Neutrophil (primary cell): ENCODE results near the gene MYO3B.

Experiments used
- H3K27ac ChIP-seq: fragments of 200-600 bp; sonication (generic); 2 replicates; pipeline ENCODE4 v1.5.1; 2016; ENCODE audit warnings: mild to moderate bottlenecking, moderate library complexity
- H3K27me3 ChIP-seq: fragments of 200-600 bp; sonication (generic); 2 replicates; pipeline ENCODE4 v1.6.0; 2016; ENCODE audit warnings: mild to moderate bottlenecking
- H3K36me3 ChIP-seq: fragments of 200-600 bp; sonication (generic); 2 replicates; pipeline ENCODE4 v1.5.1; 2017
- H3K4me1 ChIP-seq, 2 experiments: fragments of 200-600 bp in 1 of 2; sonication (generic) in 1 of 2; 1 replicate in 1 of 2; 2 replicates in 1 of 2; pipeline versions ENCODE4 v1.5.1 to v1.6.1; 2013 to 2016; ENCODE audit warnings: low read depth in 1 of 2, low read length in 1 of 2, mild to moderate bottlenecking in 1 of 2, moderate library complexity in 1 of 2; ENCODE audit not compliant: control insufficient read depth in 1 of 2, insufficient read depth in 1 of 2
- H3K4me3 ChIP-seq, 2 experiments: fragments of 200-600 bp in 1 of 2; sonication (generic) in 1 of 2; 1 replicate in 1 of 2; 2 replicates in 1 of 2; pipeline ENCODE4 v1.5.1; 2013 to 2016; ENCODE audit warnings: low read depth in 1 of 2, low read length in 1 of 2, mild to moderate bottlenecking in 1 of 2, moderate library complexity in 1 of 2
- H3K9me3 ChIP-seq: fragments of 200-600 bp; sonication (generic); 2 replicates; pipeline ENCODE4 v1.5.1; 2016
- CTCF ChIP-seq: fragments of 200-600 bp; sonication (generic); IDR thresholded peaks from 2 replicates; pipeline ENCODE4 v1.5.1; 2016; ENCODE audit warnings: antibody characterized with exemption

The MYO3B gene

GRCh38 chr2:170554278-170554955 lies 376.5 kb downstream of the MYO3B start:
- Histone ChIP-seq H3K36me3 (no peaks in the 10 kb centered on the region), H3K4me1 (no peaks in the 10 kb centered on the region)
- TF ChIP-seq CTCF = no peak

GRCh38 chr2:170562928-170563327 lies 385.0 kb downstream of the MYO3B start:
- H3K9me3 ChIP-seq = no peaks in the 10 kb centered on the region
- no peaks in the 10 kb centered on the region for H3K4me1 ChIP-seq
- H3K4me3 ChIP-seq = no peak overlapping the region
- H3K36me3 ChIP-seq = no peaks in the 10 kb centered on the region
- no peak overlapping the region for H3K27ac ChIP-seq
- no peak for TF ChIP-seq CTCF
- peaks cover 16% of the 10 kb centered on the region for H3K27me3 ChIP-seq

More at GRCh38 chr2:170554278-170554955, 376.5 kb downstream of the MYO3B start:
- Histone ChIP-seq H3K4me3 (no peak overlapping the region), H3K27ac (no peak overlapping the region), H3K27me3 (no peaks in the 10 kb centered on the region), H3K9me3 (peaks cover 3% of the 10 kb centered on the region)

GRCh38 chr2:170563401-170563800 lies 385.5 kb downstream of the MYO3B start:
- H3K27me3 ChIP-seq = peaks cover 16% of the 10 kb centered on the region
- H3K4me1 ChIP-seq = no peaks in the 10 kb centered on the region
- H3K36me3 ChIP-seq = no peaks in the 10 kb centered on the region
- TF ChIP-seq CTCF = no peak
- no peaks in the 10 kb centered on the region for H3K9me3 ChIP-seq
- no peak overlapping the region for H3K4me3 ChIP-seq
- H3K27ac ChIP-seq = no peak overlapping the region

GRCh38 chr2:170566138-170566537 lies 388.2 kb downstream of the MYO3B start:
- H3K4me1 ChIP-seq = no peaks in the 10 kb centered on the region
- no peak for TF ChIP-seq CTCF
- H3K27me3 ChIP-seq = peaks cover 14% of the 10 kb centered on the region
- H3K27ac ChIP-seq = no peak overlapping the region
- no peak overlapping the region for H3K4me3 ChIP-seq
- no peaks in the 10 kb centered on the region for H3K9me3 ChIP-seq
- H3K36me3 ChIP-seq = no peaks in the 10 kb centered on the region

GRCh38 chr2:170567429-170567828 lies 389.5 kb downstream of the MYO3B start:
- Histone ChIP-seq H3K27me3 (peaks cover 13% of the 10 kb centered on the region), H3K36me3 (no peaks in the 10 kb centered on the region), H3K9me3 (no peaks in the 10 kb centered on the region)

More at GRCh38 chr2:170567429-170567828, 389.5 kb downstream of the MYO3B start:
- TF ChIP-seq CTCF = no peak
- H3K27ac ChIP-seq = no peak overlapping the region
- H3K4me1 ChIP-seq = no peaks in the 10 kb centered on the region
- no peak overlapping the region for H3K4me3 ChIP-seq
